ENCODE measurements around the gene MLYCD.

Gene MLYCD

DNA sequence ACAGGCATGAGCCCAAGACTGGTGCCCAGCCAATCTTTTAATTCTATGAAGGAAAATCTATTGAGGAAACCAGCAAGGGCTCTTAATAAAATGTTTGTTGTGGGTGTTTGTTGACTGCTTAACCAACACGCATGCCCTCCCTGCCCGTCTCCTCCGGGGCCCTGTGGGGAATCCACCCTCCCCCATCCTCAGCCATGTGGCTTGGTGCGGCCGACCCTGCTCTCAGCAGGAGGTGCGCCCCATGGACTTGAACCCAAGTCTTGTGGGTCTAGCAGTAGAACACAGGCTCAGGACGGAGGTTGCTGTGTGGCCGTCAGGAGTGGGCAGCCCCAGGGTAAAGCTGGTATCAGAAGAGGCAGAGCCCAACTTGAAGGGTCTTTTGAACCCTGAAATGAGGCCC, 45.1 kb upstream of the MLYCD start:
- Histone ChIP-seq H3K27ac (ENCODE audit: poor library complexity, severe bottlenecking) (no peak overlapping the region), H3K36me3 (ENCODE audit: low read depth) (no peaks in the 10 kb centered on the region), H3K27me3 (ENCODE audit: insufficient read depth, poor library complexity, severe bottlenecking) (no peaks in the 10 kb centered on the region), H3K9me3 (ENCODE audit: severe bottlenecking) (no peaks in the 10 kb centered on the region), H3K4me3 (ENCODE audit: severe bottlenecking) (no peak overlapping the region), H3K4me1 (ENCODE audit: insufficient read depth, poor library complexity, severe bottlenecking) (no peaks in the 10 kb centered on the region)
- ATAC-seq (ENCODE audit: low read depth) (no peak), DNase-seq (ENCODE audit: low spot score) (no peak)
- TF ChIP-seq, protein P1, sequence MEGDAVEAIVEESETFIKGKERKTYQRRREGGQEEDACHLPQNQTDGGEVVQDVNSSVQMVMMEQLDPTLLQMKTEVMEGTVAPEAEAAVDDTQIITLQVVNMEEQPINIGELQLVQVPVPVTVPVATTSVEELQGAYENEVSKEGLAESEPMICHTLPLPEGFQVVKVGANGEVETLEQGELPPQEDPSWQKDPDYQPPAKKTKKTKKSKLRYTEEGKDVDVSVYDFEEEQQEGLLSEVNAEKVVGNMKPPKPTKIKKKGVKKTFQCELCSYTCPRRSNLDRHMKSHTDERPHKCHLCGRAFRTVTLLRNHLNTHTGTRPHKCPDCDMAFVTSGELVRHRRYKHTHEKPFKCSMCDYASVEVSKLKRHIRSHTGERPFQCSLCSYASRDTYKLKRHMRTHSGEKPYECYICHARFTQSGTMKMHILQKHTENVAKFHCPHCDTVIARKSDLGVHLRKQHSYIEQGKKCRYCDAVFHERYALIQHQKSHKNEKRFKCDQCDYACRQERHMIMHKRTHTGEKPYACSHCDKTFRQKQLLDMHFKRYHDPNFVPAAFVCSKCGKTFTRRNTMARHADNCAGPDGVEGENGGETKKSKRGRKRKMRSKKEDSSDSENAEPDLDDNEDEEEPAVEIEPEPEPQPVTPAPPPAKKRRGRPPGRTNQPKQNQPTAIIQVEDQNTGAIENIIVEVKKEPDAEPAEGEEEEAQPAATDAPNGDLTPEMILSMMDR (IDR thresholded peaks at IDR 0.05; ENCODE audit: poor library complexity, severe bottlenecking), result no peak

DNA sequence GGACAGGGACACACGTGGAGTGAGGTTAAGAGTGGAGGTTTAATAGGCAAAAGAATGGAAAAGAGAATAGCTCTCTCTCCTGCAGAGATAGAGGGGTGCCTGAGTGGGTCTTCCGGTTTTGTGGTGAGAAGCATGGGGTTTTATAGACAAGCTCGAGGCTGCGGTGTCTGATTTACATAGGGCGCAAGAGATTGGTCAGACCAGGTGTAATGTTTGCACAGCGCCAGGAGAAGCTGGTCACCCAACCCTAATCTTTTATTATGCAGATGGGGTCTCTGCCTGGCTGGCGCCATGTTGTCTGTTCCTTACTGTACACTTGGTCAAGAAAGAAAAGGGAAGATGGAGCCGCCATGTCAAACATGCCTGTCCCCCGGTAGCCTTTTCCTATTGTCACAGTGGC, 44.5 kb upstream of the MLYCD start:
- no peaks in the 10 kb centered on the region for H3K9me3 ChIP-seq (ENCODE audit: severe bottlenecking)
- H3K4me1 ChIP-seq (ENCODE audit: insufficient read depth, poor library complexity, severe bottlenecking), result no peaks in the 10 kb centered on the region
- H3K4me3 ChIP-seq (ENCODE audit: severe bottlenecking), result no peak overlapping the region
- DNase-seq (ENCODE audit: low spot score) (no peak), ATAC-seq (ENCODE audit: low read depth) (no peak)
- no peaks in the 10 kb centered on the region for H3K27me3 ChIP-seq (ENCODE audit: insufficient read depth, poor library complexity, severe bottlenecking)
- no peaks in the 10 kb centered on the region for H3K36me3 ChIP-seq (ENCODE audit: low read depth)
- TF ChIP-seq, protein P1 (IDR thresholded peaks at IDR 0.05; ENCODE audit: poor library complexity, severe bottlenecking), result no peak
- no peak overlapping the region for H3K27ac ChIP-seq (ENCODE audit: poor library complexity, severe bottlenecking)

DNA sequence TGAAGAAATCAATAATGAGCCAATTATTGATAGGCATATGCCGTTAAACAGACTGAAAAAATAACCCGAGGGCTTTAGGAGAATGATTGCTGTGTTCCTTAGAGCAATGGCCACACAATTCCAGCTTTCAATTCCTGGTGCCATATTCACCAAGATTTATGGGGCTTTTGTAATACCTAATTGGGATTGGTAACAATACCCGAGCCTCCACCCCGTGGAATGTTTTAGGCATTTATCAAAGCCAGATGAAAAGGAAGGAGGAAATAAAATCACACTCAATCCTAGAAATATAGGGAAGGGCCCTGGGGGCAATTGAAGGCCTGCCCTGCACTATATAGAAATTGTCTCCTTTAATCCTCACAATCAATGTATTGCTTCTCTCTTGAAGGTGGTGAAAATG, 42.1 kb upstream of the MLYCD start:
- Histone ChIP-seq H3K27ac (ENCODE audit: poor library complexity, severe bottlenecking) (no peak overlapping the region), H3K9me3 (ENCODE audit: severe bottlenecking) (no peaks in the 10 kb centered on the region), H3K4me1 (ENCODE audit: insufficient read depth, poor library complexity, severe bottlenecking) (no peaks in the 10 kb centered on the region), H3K4me3 (ENCODE audit: severe bottlenecking) (no peak overlapping the region), H3K36me3 (ENCODE audit: low read depth) (no peaks in the 10 kb centered on the region), H3K27me3 (ENCODE audit: insufficient read depth, poor library complexity, severe bottlenecking) (no peaks in the 10 kb centered on the region)
- DNase-seq (ENCODE audit: low spot score) (no peak), ATAC-seq (ENCODE audit: low read depth) (no peak)
- TF ChIP-seq, protein P1 (IDR thresholded peaks at IDR 0.05; ENCODE audit: poor library complexity, severe bottlenecking), result no peak

DNA sequence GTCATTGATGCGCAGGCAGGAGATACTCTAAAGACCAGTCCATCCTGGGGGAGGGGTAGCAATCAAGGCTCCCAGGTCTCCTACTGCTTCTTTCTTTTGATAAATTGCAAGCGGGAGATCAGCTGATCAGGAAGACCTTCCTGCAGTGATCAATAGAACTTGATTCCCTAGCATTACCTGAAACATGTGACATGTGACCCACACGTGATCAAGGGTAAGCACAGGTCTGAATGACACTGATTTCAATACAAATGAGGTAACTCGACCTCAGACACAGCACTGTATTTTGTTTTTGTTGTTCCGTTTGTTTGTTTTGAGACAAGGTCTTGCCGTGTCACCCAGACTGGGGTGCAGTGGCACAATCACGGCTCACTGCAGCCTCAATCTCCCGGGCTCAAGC, 39.6 kb upstream of the MLYCD start:
- H3K27ac ChIP-seq (ENCODE audit: poor library complexity, severe bottlenecking), result no peak overlapping the region
- ATAC-seq (ENCODE audit: low read depth) (no peak), DNase-seq (ENCODE audit: low spot score) (no peak)
- no peak overlapping the region for H3K4me3 ChIP-seq (ENCODE audit: severe bottlenecking)
- H3K4me1 ChIP-seq (ENCODE audit: insufficient read depth, poor library complexity, severe bottlenecking), result no peaks in the 10 kb centered on the region
- H3K27me3 ChIP-seq (ENCODE audit: insufficient read depth, poor library complexity, severe bottlenecking), result no peaks in the 10 kb centered on the region
- no peaks in the 10 kb centered on the region for H3K36me3 ChIP-seq (ENCODE audit: low read depth)
- TF ChIP-seq, protein P1 (IDR thresholded peaks at IDR 0.05; ENCODE audit: poor library complexity, severe bottlenecking), result no peak
- H3K9me3 ChIP-seq (ENCODE audit: severe bottlenecking), result no peaks in the 10 kb centered on the region

DNA sequence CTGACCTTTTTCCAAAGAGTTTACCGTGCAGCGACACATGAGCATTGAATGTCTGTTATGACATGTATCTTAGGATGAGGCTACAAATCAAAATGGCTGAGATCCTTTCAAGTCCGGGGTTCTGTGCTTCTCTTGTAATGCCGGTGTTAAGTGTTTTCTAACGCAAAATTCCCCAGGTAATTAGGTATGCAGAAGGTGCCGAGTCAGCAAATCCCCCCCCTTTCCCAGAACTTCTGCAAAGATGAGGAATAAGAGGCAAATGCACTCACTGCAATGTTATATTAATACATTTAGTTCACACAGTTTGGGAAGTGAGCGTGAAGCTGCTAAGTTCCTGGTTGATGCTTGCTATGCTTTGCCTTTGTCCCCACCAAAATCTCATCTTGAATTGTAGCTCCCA, 36.3 kb upstream of the MLYCD start:
- H3K4me1 ChIP-seq (ENCODE audit: insufficient read depth, poor library complexity, severe bottlenecking), result no peaks in the 10 kb centered on the region
- TF ChIP-seq, protein P1 (IDR thresholded peaks at IDR 0.05; ENCODE audit: poor library complexity, severe bottlenecking), result no peak
- no peak overlapping the region for H3K27ac ChIP-seq (ENCODE audit: poor library complexity, severe bottlenecking)
- H3K36me3 ChIP-seq (ENCODE audit: low read depth), result no peaks in the 10 kb centered on the region
- no peak for ATAC-seq (ENCODE audit: low read depth)
- no peak for DNase-seq (ENCODE audit: low spot score)
- peaks cover 15% of the 10 kb centered on the region for H3K27me3 ChIP-seq (ENCODE audit: insufficient read depth, poor library complexity, severe bottlenecking)
- H3K9me3 ChIP-seq (ENCODE audit: severe bottlenecking), result no peaks in the 10 kb centered on the region
- no peak overlapping the region for H3K4me3 ChIP-seq (ENCODE audit: severe bottlenecking)

Data from RWPE2 (cell line).